ENCODE results near the gene CATSPER2.
"Not testable (repeated sequence)": the region's sequence is repeated elsewhere in the genome, so short reads cannot be mapped to it uniquely, and the experiment has no call there.

Gene CATSPER2

DNA sequence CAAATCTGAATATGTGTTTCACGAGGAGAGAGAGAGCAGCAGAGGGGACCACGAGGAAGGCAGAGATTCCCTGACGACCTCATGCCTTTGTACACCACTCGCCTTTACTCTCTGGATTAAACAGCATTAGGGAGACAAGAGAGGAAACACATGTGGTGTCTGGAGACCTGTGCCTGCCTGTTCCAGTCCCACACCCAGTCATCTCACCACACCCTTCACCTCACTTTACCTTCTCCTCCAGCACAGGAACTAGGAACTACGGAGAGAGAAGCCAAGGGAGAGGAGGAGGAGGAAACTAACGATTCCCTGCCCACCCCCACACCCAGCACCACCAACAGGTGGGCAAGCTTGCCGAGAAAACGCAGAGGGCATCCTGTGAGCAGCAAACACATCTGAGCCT lies 55.8 kb downstream of the CATSPER2 start:
- DNase-seq: not testable (repeated sequence)

DNA sequence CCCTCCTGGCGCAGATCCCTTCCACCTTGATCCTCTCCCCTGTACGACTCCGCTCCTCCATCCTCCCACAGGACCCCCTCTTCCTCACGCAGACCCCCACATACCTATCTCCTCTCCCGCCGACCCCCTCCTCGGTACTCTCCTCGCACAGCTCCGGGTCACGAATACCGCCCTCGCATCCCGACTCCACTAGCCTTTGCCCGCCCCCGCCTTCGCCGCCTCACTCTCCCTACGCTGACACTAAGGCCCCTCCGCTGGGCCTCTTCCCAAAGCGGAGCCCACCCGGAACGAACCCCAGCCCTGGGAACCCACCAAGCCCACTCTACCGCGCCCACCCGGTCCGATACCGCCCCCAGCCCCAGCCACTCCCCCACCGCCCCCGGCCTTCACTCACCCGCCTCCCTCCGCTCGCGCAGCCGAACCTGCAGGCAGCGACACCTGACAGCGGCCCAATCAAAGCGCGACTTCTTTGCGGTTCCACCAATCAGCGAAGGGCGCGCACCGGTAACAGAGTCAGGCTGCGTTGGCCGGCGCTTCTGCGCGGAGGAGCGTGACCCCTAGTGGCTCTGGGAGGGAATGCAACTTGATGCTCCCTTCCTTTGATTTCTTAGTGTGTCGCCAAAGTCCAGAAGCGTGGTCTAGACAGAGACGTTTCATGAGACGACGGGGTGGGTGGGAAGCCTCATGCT lies 58.7 kb downstream of the CATSPER2 start, which contains the start of gene PPIP5K1:
PPIP5K1 (minus strand) TSS at position 431 of the 689 bp plus-strand sequence. CDS start 5,704 bp downstream, outside the sequence.
- not testable (repeated sequence) for DNase-seq

All from CD4-positive, alpha-beta T cell treated with Interleukin-10 for 1 hour (primary cell).